Gastrocnemius medialis (tissue), 4 donors: ENCODE measurements around the gene KLHL8. TPM values are rescaled to one million over a fixed set of nuclear protein-coding genes. Genes with fewer than 3 reads are reported as not detected.
A peak's percentile ranks its signal among the peaks of the same experiment; 100 is the strongest.

ENCODE experiments used
- ATAC-seq, 2 donors: fragments of 150-250 bp; one replicate each; pipeline ENCODE4 v1.9.1; 2016
- DNase-seq, 2 donors: peaks; one replicate each; pipeline ENCODE4 v3.0.0-alpha.2; 2019
- H3K27ac ChIP-seq, 4 donors: fragments of 200-600 bp; sonication (generic); 1 replicate in 1 of 4; 2 replicates in 3 of 4; pipeline ENCODE4 v1.5.1; 2016 to 2018; ENCODE audit warnings: mild to moderate bottlenecking in 2 of 4, moderate library complexity in 1 of 4
- H3K27me3 ChIP-seq, 3 donors: fragments of 200-600 bp; sonication (generic) in 2 of 3; 1 replicate in 1 of 3; 2 replicates in 2 of 3; pipeline versions ENCODE4 v1.5.1 to v1.6.0; 2016 to 2019; ENCODE audit warnings: mild to moderate bottlenecking in 1 of 3, moderate library complexity in 1 of 3
- H3K36me3 ChIP-seq, 2 donors: fragments of 200-600 bp; sonication (generic) in 1 of 2; one replicate each; pipeline ENCODE4 v1.5.1; 2017 to 2018
- H3K4me1 ChIP-seq, 2 donors: fragments of 200-600 bp; sonication (generic) in 1 of 2; one replicate each; pipeline ENCODE4 v1.5.1; 2016 to 2017; ENCODE audit warnings: mild to moderate bottlenecking in 2 of 2
- H3K4me3 ChIP-seq, 4 donors: fragments of 200-600 bp; sonication (generic) in 3 of 4; 1 replicate in 1 of 4; 2 replicates in 3 of 4; pipeline ENCODE4 v1.5.1; 2016 to 2019; ENCODE audit warnings: mild to moderate bottlenecking in 2 of 4
- H3K9me3 ChIP-seq, 3 donors: fragments of 200-600 bp; sonication (generic) in 2 of 3; 1 replicate in 1 of 3; 2 replicates in 2 of 3; pipeline ENCODE4 v1.5.1; 2016 to 2019
- POLR2A ChIP-seq, 2 donors: fragments of 450-650 bp; IDR thresholded peaks; one replicate each; pipeline ENCODE4 v1.6.1; 2017; ENCODE audit warnings: antibody characterized with exemption in 2 of 2, mild to moderate bottlenecking in 2 of 2, moderate library complexity in 2 of 2
- in situ Hi-C, 4 donors: fragments of 200-750 bp; cut with MboI; loops; one replicate each; pipeline versions ENCODE4 v1.15.0 to v1.8.0; 2017; ENCODE audit warnings: low sequenced_read_pairs in 4 of 4
- intact Hi-C: fragments of 100-400 bp; cut with DNase I; formaldehyde crosslinking; loops from one replicate; pipeline ENCODE4 v1.15.1; 2023; ENCODE audit warnings: low total_unique reads
- total RNA-seq, 4 donors: library from RNA; depleted of rRNA; stranded (reverse); fragments of >200 nt; gene quantifications; one replicate each; pipeline versions ENCODE4 v1.1.0 to v1.2.3, GENCODE V29; 2016
- TF ChIP-seq, protein P1 (sequence below), 5 experiments: fragments of 450-650 bp in 3 of 5; fragments of 200-600 bp in 2 of 5; sonication (generic) in 2 of 5; IDR thresholded peaks in 4 of 5; conservative IDR thresholded peaks in 1 of 5; 1 replicate in 4 of 5; 2 replicates in 1 of 5; pipeline ENCODE4 v1.5.1; 2016 to 2019; ENCODE audit warnings: antibody characterized with exemption in 5 of 5, mild to moderate bottlenecking in 3 of 5, moderate library complexity in 3 of 5

Gene KLHL8
- total RNA-seq, 4 donors from 2014 or later: 15.5 to 19.4 (median 18.6) TPM

DNA sequence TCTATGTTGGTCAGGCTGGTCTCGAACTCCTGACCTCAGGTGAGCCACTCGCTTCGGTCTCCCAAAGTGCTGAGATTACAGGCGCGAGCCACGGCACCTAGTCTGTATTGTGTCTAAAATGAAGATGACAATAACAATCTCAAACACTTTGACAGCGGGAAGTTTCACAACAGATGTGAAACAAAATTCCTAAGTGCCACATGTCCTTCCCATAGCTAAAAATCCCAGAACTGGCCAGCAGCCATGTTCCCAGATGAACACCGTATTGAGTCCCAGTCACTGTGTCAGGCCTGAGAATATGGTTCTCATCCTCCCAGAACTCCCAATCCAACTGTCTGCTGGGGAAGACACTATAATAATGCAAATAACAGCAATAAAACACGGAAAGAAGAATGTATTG, 16.4 kb upstream of the KLHL8 start:
- intact Hi-C loops (loop anchor here (1.0 to 10.0 kb wide), 3 partner anchors 17 to 342 kb away; partner anchors contain the start of genes C4orf36 and KLHL8), in situ Hi-C loops (loop anchor here (5.0 to 10.0 kb wide), 2 partner anchors 80 to 312 kb away; no protein-coding TSS in a partner anchor)
- DNase-seq (no peak), ATAC-seq (no peak)
- Histone ChIP-seq H3K4me1 (no peaks in the 10 kb centered on the region), H3K9me3 (no peaks in the 10 kb centered on the region), H3K27me3 (no peaks in the 10 kb centered on the region), H3K36me3 (no peaks in the 10 kb centered on the region), H3K27ac (no peak overlapping the region), H3K4me3 (peak overlapping the region in 1 of 4 donors; percentile 60)
- TF ChIP-seq, protein P1, sequence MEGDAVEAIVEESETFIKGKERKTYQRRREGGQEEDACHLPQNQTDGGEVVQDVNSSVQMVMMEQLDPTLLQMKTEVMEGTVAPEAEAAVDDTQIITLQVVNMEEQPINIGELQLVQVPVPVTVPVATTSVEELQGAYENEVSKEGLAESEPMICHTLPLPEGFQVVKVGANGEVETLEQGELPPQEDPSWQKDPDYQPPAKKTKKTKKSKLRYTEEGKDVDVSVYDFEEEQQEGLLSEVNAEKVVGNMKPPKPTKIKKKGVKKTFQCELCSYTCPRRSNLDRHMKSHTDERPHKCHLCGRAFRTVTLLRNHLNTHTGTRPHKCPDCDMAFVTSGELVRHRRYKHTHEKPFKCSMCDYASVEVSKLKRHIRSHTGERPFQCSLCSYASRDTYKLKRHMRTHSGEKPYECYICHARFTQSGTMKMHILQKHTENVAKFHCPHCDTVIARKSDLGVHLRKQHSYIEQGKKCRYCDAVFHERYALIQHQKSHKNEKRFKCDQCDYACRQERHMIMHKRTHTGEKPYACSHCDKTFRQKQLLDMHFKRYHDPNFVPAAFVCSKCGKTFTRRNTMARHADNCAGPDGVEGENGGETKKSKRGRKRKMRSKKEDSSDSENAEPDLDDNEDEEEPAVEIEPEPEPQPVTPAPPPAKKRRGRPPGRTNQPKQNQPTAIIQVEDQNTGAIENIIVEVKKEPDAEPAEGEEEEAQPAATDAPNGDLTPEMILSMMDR (IDR thresholded peaks at IDR 0.05 in 4 of 5, conservative IDR thresholded peaks at IDR 0.05 in 1 of 5): no peak
- no peak for TF ChIP-seq POLR2A (IDR thresholded peaks at IDR 0.05)

DNA sequence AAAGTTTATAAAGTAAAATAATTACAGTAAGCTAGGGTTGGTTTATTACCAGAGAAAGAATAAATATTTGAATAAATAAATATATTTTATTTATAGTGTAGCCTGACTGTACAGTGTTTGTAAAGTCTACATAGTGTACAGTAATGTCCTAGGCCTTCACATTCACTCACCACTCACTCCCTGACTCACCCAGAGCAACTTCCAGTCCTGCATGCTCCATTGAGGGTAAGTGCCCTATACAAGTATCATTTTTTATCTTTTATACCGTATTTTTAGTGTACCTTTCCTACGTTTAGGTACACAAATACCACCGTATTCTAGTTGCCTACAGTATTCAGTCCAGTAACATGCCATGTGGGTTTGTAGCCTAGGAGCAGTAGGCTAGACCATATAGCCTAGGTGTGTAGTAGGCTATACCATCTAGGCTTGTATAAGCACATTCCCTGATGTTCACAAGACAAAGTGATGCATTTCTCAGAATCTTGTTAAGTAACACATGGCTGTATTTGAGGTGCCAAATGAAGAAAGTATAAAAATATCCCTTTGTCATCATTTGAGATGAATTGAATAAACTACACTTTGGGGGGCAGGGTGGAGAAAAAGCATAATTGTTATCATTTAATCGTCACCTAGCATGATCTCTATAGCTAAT, 14.7 kb upstream of the KLHL8 start:
- intact Hi-C loops (loop anchor here (1.0 to 10.0 kb wide), 3 partner anchors 84 to 340 kb away; partner anchors contain the start of gene C4orf36), in situ Hi-C loops (loop anchor here (5.0 to 10.0 kb wide), 2 partner anchors 78 to 310 kb away; no protein-coding TSS in a partner anchor)
- Histone ChIP-seq H3K27me3 (no peaks in the 10 kb centered on the region), H3K36me3 (no peaks in the 10 kb centered on the region), H3K27ac (peak overlapping the region in 1 of 4 donors; percentile 45), H3K4me1 (no peaks in the 10 kb centered on the region), H3K4me3 (peak overlapping the region; percentile 49 to 60 (median 54)), H3K9me3 (no peaks in the 10 kb centered on the region)
- ATAC-seq: no peak
- no peak for TF ChIP-seq POLR2A (IDR thresholded peaks at IDR 0.05)
- TF ChIP-seq, protein P1 (IDR thresholded peaks at IDR 0.05 in 4 of 5, conservative IDR thresholded peaks at IDR 0.05 in 1 of 5): no peak
- no peak for DNase-seq

DNA sequence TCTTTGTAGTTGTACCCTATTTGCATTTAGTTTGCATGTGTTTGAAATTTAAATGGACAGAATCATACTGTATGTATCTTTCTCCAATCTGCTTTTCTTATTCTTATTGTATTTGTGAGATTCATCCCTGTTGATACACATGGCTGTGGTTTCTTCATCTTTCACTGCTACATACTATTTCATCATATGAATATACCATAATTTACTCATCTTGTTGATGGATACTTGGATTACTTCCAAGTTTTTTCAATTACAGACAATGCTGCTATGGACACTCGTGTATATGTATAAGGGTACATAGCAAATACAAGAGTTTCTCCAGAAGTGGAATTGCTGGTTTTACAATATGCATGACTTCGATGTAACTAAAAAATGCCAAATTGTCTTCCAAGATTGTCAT, 11.8 kb upstream of the KLHL8 start:
- Histone ChIP-seq H3K4me1 (no peaks in the 10 kb centered on the region), H3K36me3 (no peaks in the 10 kb centered on the region), H3K9me3 (no peaks in the 10 kb centered on the region), H3K27me3 (no peaks in the 10 kb centered on the region), H3K27ac (no peak overlapping the region), H3K4me3 (no peak overlapping the region)
- DNase-seq (no peak), ATAC-seq (no peak)
- intact Hi-C loops: loop anchor here (10.0 kb wide), 1 partner anchor 337 kb away; the partner anchor contains the start of gene C4orf36
- in situ Hi-C loops: loop anchor here (5.0 to 10.0 kb wide), 3 partner anchors 70 to 307 kb away; no protein-coding TSS in a partner anchor
- no peak for TF ChIP-seq POLR2A (IDR thresholded peaks at IDR 0.05)
- TF ChIP-seq, protein P1 (IDR thresholded peaks at IDR 0.05 in 4 of 5, conservative IDR thresholded peaks at IDR 0.05 in 1 of 5): no peak

DNA sequence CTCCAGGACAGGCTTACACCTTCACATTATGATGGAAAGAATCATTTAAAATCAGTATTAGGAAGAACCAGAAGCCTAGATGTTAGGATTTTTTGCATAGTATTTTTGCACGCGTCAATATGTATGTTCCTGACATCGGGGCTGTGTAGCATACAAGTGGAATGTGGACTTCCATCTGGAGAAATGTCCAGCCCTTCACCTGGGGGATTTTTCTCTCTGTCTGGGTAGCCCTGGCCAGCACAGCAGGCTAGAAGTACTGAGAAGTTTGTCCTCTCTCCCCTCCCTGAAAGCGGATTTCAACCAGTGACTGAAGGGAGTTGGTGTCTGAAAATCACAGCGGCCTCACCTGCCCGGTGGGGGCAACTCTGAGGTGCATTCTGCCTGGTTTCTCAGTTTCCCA, 10.4 kb upstream of the KLHL8 start:
- Histone ChIP-seq H3K36me3 (no peaks in the 10 kb centered on the region), H3K27ac (no peak overlapping the region), H3K4me1 (no peaks in the 10 kb centered on the region), H3K4me3 (no peak overlapping the region), H3K27me3 (no peaks in the 10 kb centered on the region), H3K9me3 (no peaks in the 10 kb centered on the region)
- in situ Hi-C loops (loop anchor here (5.0 to 10.0 kb wide), 3 partner anchors 69 to 306 kb away; no protein-coding TSS in a partner anchor), intact Hi-C loops (loop anchor here (10.0 kb wide), 1 partner anchor 336 kb away; the partner anchor contains the start of gene C4orf36)
- DNase-seq: no peak
- no peak for ATAC-seq
- TF ChIP-seq POLR2A (IDR thresholded peaks at IDR 0.05): no peak
- TF ChIP-seq, protein P1 (IDR thresholded peaks at IDR 0.05 in 4 of 5, conservative IDR thresholded peaks at IDR 0.05 in 1 of 5): no peak
